Prostate gland (tissue), 2 donors: ENCODE data around the gene ENAH. TPM values are rescaled to one million over a fixed set of nuclear protein-coding genes. Genes with fewer than 3 reads are reported as not detected.

Experiments used
- DNase-seq: peaks from one replicate; pipeline ENCODE4 v3.0.0-alpha.2; 2019; ENCODE audit warnings: low spot score
- H3K27ac ChIP-seq, 2 donors: fragments of 200-600 bp; sonication (generic); 2 replicates each; pipeline ENCODE4 v1.5.1; 2017 to 2019
- H3K27me3 ChIP-seq: fragments of 200-600 bp; sonication (generic); replicated peaks from 2 replicates; pipeline ENCODE4 v1.5.1; 2019; ENCODE audit not compliant: insufficient read depth
- H3K36me3 ChIP-seq, 2 donors: fragments of 200-600 bp; sonication (generic); 1 replicate in 1 of 2; 2 replicates in 1 of 2; pipeline versions ENCODE4 v1.5.1 to v1.8.1; 2017 to 2019
- H3K4me1 ChIP-seq: fragments of 200-600 bp; sonication (generic); replicated peaks from 2 replicates; pipeline ENCODE4 v1.5.1; 2019
- H3K4me3 ChIP-seq, 2 donors: fragments of 200-600 bp; sonication (generic); 2 replicates each; pipeline ENCODE4 v1.5.1; 2017 to 2019
- H3K9me3 ChIP-seq: fragments of 200-600 bp; sonication (generic); 2 replicates; pipeline ENCODE4 v1.5.1; 2017
- CTCF ChIP-seq, 4 experiments: fragments of 200-600 bp in 2 of 4; fragments of 450-650 bp in 2 of 4; sonication (generic) in 2 of 4; IDR thresholded peaks; 1 replicate in 3 of 4; 2 replicates in 1 of 4; pipeline ENCODE4 v1.5.1; 2016 to 2019; ENCODE audit warnings: antibody characterized with exemption in 4 of 4, mild to moderate bottlenecking in 2 of 4, moderate library complexity in 2 of 4
- POLR2A ChIP-seq: fragments of 450-650 bp; IDR thresholded peaks from one replicate; pipeline ENCODE4 v1.6.1; 2016; ENCODE audit warnings: antibody characterized with exemption, mild to moderate bottlenecking
- POLR2AphosphoS5 ChIP-seq: sonication (generic); formaldehyde crosslinking; IDR thresholded peaks from one replicate; pipeline ENCODE4 v1.6.1; 2017; ENCODE audit warnings: antibody characterized with exemption
- WGBS: methylation state at CpG from one replicate; pipeline ENCODE4 v1.1.5; 2018; 5-methylcytosine and 5-hydroxymethylcytosine counted together
- intact Hi-C: fragments of 100-400 bp; cut with DNase I; formaldehyde crosslinking; loops from one replicate; pipeline ENCODE4 v1.14.2; 2022
- total RNA-seq, 2 donors: library from RNA; depleted of rRNA; stranded (reverse); fragments of >200 nt; gene quantifications; one replicate each; pipeline ENCODE4 v1.1.0, GENCODE V29; 2016

The ENAH gene
- total RNA-seq, 2 donors from 2014 or later, result 36.4 to 93.6 TPM

GRCh38 chr1:225467193-225468020 is 185.5 kb downstream of the ENAH start:
- TF ChIP-seq POLR2AphosphoS5 (peak; percentile 20), POLR2A (no peak)
- H3K27ac ChIP-seq, result peak overlapping the region; percentile 33 to 60
- no peaks in the 10 kb centered on the region for H3K36me3 ChIP-seq
- no peaks in the 10 kb centered on the region for H3K9me3 ChIP-seq
- H3K4me1 ChIP-seq, result no peaks in the 10 kb centered on the region
- no peak for DNase-seq
- intact Hi-C loops, result no loop called here
- no peaks in the 10 kb centered on the region for H3K27me3 ChIP-seq
- no peak overlapping the region for H3K4me3 ChIP-seq
- WGBS, result 68% methylated on average over 25 of the region's 26 CpGs

GRCh38 chr1:225466848-225467192 is 186.1 kb downstream of the ENAH start:
- no peaks in the 10 kb centered on the region for H3K9me3 ChIP-seq
- WGBS, result 95% methylated on average over 4 of the region's 4 CpGs
- no peak for TF ChIP-seq POLR2AphosphoS5
- TF ChIP-seq POLR2A, result no peak
- no peak for TF ChIP-seq CTCF (IDR thresholded peaks at IDR 0.05)
- no peak overlapping the region for H3K4me3 ChIP-seq
- no peak for DNase-seq
- H3K4me1 ChIP-seq, result no peaks in the 10 kb centered on the region
- intact Hi-C loops, result no loop called here
- H3K36me3 ChIP-seq, result no peaks in the 10 kb centered on the region
- no peaks in the 10 kb centered on the region for H3K27me3 ChIP-seq
- no peak overlapping the region for H3K27ac ChIP-seq

- no peaks in the 10 kb centered on the region for H3K36me3 ChIP-seq
- H3K4me1 ChIP-seq, result no peaks in the 10 kb centered on the region
- peak overlapping the region in 1 of 2 donors; percentile 58 for H3K27ac ChIP-seq
- DNase-seq, result no peak
- TF ChIP-seq POLR2A (no peak), CTCF (IDR thresholded peaks at IDR 0.05) (no peak), POLR2AphosphoS5 (no peak)
- intact Hi-C loops, result no loop called here
- no peaks in the 10 kb centered on the region for H3K9me3 ChIP-seq
- 92% methylated on average over 26 of the region's 26 CpGs for WGBS
- H3K27me3 ChIP-seq, result no peaks in the 10 kb centered on the region
- H3K4me3 ChIP-seq, result no peak overlapping the region
Observed at GRCh38 chr1:225465793-225466517, 187.0 kb downstream of the ENAH start.

GRCh38 chr1:225464851-225465792 is 187.8 kb downstream of the ENAH start:
- intact Hi-C loops, result no loop called here
- Histone ChIP-seq H3K4me3 (no peak overlapping the region), H3K4me1 (peaks cover 3% of the 10 kb centered on the region), H3K27ac (peak overlapping the region; percentile 48 to 58), H3K9me3 (no peaks in the 10 kb centered on the region), H3K27me3 (no peaks in the 10 kb centered on the region), H3K36me3 (no peaks in the 10 kb centered on the region)
- DNase-seq, result no peak
- 45% methylated on average over 14 of the region's 15 CpGs for WGBS
- TF ChIP-seq POLR2A (no peak), POLR2AphosphoS5 (peak; percentile 41)

GRCh38 chr1:225462714-225463574 is 190.0 kb downstream of the ENAH start:
- Histone ChIP-seq H3K4me1 (peaks cover 3% of the 10 kb centered on the region), H3K36me3 (no peaks in the 10 kb centered on the region), H3K27me3 (no peaks in the 10 kb centered on the region), H3K4me3 (no peak overlapping the region), H3K27ac (peak overlapping the region; percentile 46 to 54), H3K9me3 (no peaks in the 10 kb centered on the region)
- intact Hi-C loops, result no loop called here
- WGBS, result 30% methylated on average over 15 of the region's 15 CpGs
- no peak for DNase-seq
- no peak for TF ChIP-seq POLR2A
- no peak for TF ChIP-seq CTCF (IDR thresholded peaks at IDR 0.05)
- no peak for TF ChIP-seq POLR2AphosphoS5
